ENCODE data around the gene PIMREG. TPM values are rescaled to one million over a fixed set of nuclear protein-coding genes. Genes with fewer than 3 reads are reported as not detected.
A peak's percentile ranks its signal among the peaks of the same experiment; 100 is the strongest.

PIMREG gene
- total RNA-seq, 2 donors from 2014 or later = 4.3 to 26.0 TPM

- Histone ChIP-seq H3K27me3 (no peaks in the 10 kb centered on the region), H3K4me3 (no peak overlapping the region), H3K9ac (ENCODE audit: low read depth in 2 of 2, low read length in 2 of 2) (no peak overlapping the region), H3K36me3 (no peaks in the 10 kb centered on the region), H3K4me1 (no peaks in the 10 kb centered on the region), H3K27ac (peak overlapping the region; percentile 47), H3K9me3 (no peaks in the 10 kb centered on the region)
- DNase-seq = peak; percentile 70
- no peak for TF ChIP-seq CTCF (IDR thresholded peaks at IDR 0.05)
- intact Hi-C loops (cut with DNase I) = no loop called here
These were observed 13.6 kb downstream of the PIMREG start for GRCh38 chr17:6457688-6458459.

GRCh38 chr17:6458460-6458950, 14.2 kb downstream of the PIMREG start:
- H3K36me3 ChIP-seq = no peaks in the 10 kb centered on the region
- DNase-seq = no peak
- H3K27ac ChIP-seq = no peak overlapping the region
- H3K9ac ChIP-seq (ENCODE audit: low read depth in 2 of 2, low read length in 2 of 2) = no peak overlapping the region
- intact Hi-C loops (cut with DNase I) = no loop called here
- no peaks in the 10 kb centered on the region for H3K27me3 ChIP-seq
- no peaks in the 10 kb centered on the region for H3K4me1 ChIP-seq
- TF ChIP-seq CTCF (IDR thresholded peaks at IDR 0.05) = no peak
- H3K4me3 ChIP-seq = no peak overlapping the region
- no peaks in the 10 kb centered on the region for H3K9me3 ChIP-seq

GRCh38 chr17:6460531-6461161, 16.4 kb downstream of the PIMREG start:
- H3K4me3 ChIP-seq = no peak overlapping the region
- H3K27me3 ChIP-seq = no peaks in the 10 kb centered on the region
- TF ChIP-seq CTCF (IDR thresholded peaks at IDR 0.05) = no peak
- no peaks in the 10 kb centered on the region for H3K4me1 ChIP-seq
- intact Hi-C loops (cut with DNase I) = no loop called here
- no peaks in the 10 kb centered on the region for H3K9me3 ChIP-seq
- H3K36me3 ChIP-seq = no peaks in the 10 kb centered on the region
- DNase-seq = no peak
- H3K27ac ChIP-seq = no peak overlapping the region
- no peak overlapping the region for H3K9ac ChIP-seq (ENCODE audit: low read depth in 2 of 2, low read length in 2 of 2)

GRCh38 chr17:6461246-6461645, 17.0 kb downstream of the PIMREG start:
- no peaks in the 10 kb centered on the region for H3K27me3 ChIP-seq
- no peaks in the 10 kb centered on the region for H3K36me3 ChIP-seq
- no peak overlapping the region for H3K9ac ChIP-seq (ENCODE audit: low read depth in 2 of 2, low read length in 2 of 2)
- intact Hi-C loops (cut with DNase I) = no loop called here
- TF ChIP-seq CTCF (IDR thresholded peaks at IDR 0.05) = no peak
- H3K4me3 ChIP-seq = no peak overlapping the region
- H3K4me1 ChIP-seq = no peaks in the 10 kb centered on the region
- DNase-seq = no peak
- no peaks in the 10 kb centered on the region for H3K9me3 ChIP-seq
- H3K27ac ChIP-seq = no peak overlapping the region

- no peak for DNase-seq
- intact Hi-C loops (cut with DNase I) = no loop called here
- Histone ChIP-seq H3K9me3 (no peaks in the 10 kb centered on the region), H3K27ac (no peak overlapping the region), H3K4me3 (no peak overlapping the region), H3K9ac (ENCODE audit: low read depth in 2 of 2, low read length in 2 of 2) (no peak overlapping the region), H3K27me3 (no peaks in the 10 kb centered on the region), H3K36me3 (no peaks in the 10 kb centered on the region), H3K4me1 (no peaks in the 10 kb centered on the region)
- no peak for TF ChIP-seq CTCF (IDR thresholded peaks at IDR 0.05)
These were observed 17.7 kb downstream of the PIMREG start for GRCh38 chr17:6461792-6462524.
